Epithelial cell of esophagus (primary cell): ENCODE measurements around the gene PLXNA2.

Source experiments
- DNase-seq: peaks from one replicate; pipeline ENCODE4 v3.0.0; 2010; ENCODE audit warnings: low read depth
- H3K4me3 ChIP-seq: 2 replicates; pipeline ENCODE4 v1.5.1; 2011; ENCODE audit warnings: mild to moderate bottlenecking, low read length, control low read depth
- CTCF ChIP-seq: IDR thresholded peaks from 2 replicates; pipeline ENCODE4 v1.5.1; 2011; ENCODE audit warnings: low read depth, mild to moderate bottlenecking, low read length, control low read depth, inconsistent platforms; ENCODE audit not compliant: insufficient read depth; ENCODE audit errors: missing control alignments

Gene PLXNA2

GRCh38 chr1:208085655-208086515 lies 158.3 kb downstream of the PLXNA2 start:
- H3K4me3 ChIP-seq: no peak overlapping the region
- peak; percentile 91 for DNase-seq
- TF ChIP-seq CTCF: no peak

GRCh38 chr1:208084764-208085163 lies 159.4 kb downstream of the PLXNA2 start:
- no peak overlapping the region for H3K4me3 ChIP-seq
- no peak for DNase-seq
- TF ChIP-seq CTCF: no peak

- TF ChIP-seq CTCF: no peak
- H3K4me3 ChIP-seq: no peak overlapping the region
- DNase-seq: no peak
Measured at GRCh38 chr1:208084220-208084619, 160.0 kb downstream of the PLXNA2 start.

- no peak for DNase-seq
- no peak overlapping the region for H3K4me3 ChIP-seq
- TF ChIP-seq CTCF: no peak
Measured at GRCh38 chr1:208083715-208084085, 160.5 kb downstream of the PLXNA2 start.

GRCh38 chr1:208083016-208083714 lies 161.0 kb downstream of the PLXNA2 start:
- no peak overlapping the region for H3K4me3 ChIP-seq
- no peak for DNase-seq
- no peak for TF ChIP-seq CTCF

- no peak for TF ChIP-seq CTCF
- H3K4me3 ChIP-seq: no peak overlapping the region
- DNase-seq: no peak
Measured at GRCh38 chr1:208081972-208082371, 162.2 kb downstream of the PLXNA2 start.
